ENCODE data around the gene SAFB2.

GRCh38 chr19:5586300-5587070 lies 36.1 kb downstream of the SAFB2 start:
- TF ChIP-seq MAX (IDR thresholded peaks at IDR 0.05; ENCODE audit: low read depth, low read length) (no peak), POLR2A (IDR thresholded peaks at IDR 0.05; ENCODE audit: low read depth, low read length) (peak; percentile 73), NFYB (IDR thresholded peaks at IDR 0.05; ENCODE audit: insufficient read depth, low read depth, low read length) (no peak), RAD21 (IDR thresholded peaks at IDR 0.05; ENCODE audit: insufficient read depth, low read depth, low read length) (no peak)
